NCI-H345 treated with DMSO at 0.1 percent for 48 hours (cell line): ENCODE results near the gene CD37.
"Not testable (repeated sequence)": the region's sequence is repeated elsewhere in the genome, so short reads cannot be mapped to it uniquely, and the experiment has no call there.

Experiments used
- DNase-seq: peaks from one replicate; lab custom pipeline; 2025; ENCODE audit not compliant: unreplicated experiment; lab: John Stamatoyannopoulos, UW

The CD37 gene

GRCh38 chr19:49373174-49373573 is 38.0 kb downstream of the CD37 start:
- not testable (repeated sequence) for DNase-seq

DNA sequence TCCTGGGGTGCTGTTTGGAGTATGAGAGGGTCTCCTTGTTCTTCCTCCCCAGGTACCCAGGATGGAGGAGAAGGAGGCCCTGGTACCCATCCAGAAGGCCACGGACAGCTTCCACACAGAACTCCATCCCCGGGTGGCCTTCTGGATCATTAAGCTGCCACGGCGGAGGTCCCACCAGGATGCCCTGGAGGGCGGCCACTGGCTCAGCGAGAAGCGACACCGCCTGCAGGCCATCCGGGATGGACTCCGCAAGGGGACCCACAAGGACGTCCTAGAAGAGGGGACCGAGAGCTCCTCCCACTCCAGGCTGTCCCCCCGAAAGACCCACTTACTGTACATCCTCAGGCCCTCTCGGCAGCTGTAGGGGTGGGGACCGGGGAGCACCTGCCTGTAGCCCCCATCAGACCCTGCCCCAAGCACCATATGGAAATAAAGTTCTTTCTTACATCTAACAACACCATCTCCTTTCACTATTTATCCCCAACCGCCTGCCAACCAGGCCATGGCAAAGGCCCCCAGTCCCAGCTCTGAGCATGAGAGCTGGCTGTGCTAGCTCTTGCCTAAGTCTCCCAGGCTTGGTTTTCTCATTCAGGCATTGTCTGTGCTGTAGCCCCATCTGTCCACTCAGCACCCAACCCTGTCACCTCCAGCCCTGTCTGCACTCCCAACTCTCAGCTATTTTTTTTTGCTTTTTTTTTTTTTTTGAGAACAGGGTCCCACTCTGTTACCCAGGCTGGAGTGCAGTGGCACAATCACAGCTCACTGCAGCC is 39.6 kb downstream of the CD37 start:
- no peak for DNase-seq

DNA sequence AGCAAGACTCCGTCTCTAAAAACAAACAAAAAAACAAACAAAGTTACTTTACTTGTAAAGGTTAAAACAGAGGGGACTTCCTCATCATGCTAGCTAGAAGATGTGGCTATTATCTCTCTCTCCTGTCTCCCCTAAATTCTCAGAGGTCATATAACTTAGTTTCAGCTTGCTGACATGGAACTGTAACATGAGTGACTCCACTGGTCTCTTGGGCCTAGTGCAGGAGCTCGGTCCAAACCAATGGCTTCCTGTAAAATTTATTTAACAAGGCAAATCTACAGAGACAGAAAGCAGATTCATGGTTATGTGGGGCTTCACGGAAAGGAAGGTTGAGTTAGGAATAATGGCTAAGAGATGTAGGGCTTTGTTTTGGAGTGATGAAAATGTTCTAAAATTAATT is 43.3 kb downstream of the CD37 start:
- DNase-seq: no peak

DNA sequence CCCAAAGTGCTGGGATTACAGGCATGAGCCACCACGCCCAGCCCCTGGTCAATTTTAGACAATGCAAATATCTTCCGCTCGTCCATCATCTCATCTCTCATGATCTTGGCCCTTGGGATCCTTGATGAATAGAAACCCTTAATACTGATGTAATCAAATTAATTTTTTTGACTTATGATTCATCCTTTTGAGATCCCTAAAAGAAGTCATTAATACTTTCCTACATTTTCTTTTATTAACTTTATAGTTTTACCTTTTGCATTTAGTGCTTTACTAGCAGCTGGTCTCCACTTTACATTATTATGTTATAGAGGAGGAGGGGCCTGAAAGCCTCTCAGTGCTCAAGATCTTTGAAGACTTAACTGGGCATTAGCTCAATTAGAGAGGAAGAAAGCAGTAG is 45.2 kb downstream of the CD37 start:
- no peak for DNase-seq

DNA sequence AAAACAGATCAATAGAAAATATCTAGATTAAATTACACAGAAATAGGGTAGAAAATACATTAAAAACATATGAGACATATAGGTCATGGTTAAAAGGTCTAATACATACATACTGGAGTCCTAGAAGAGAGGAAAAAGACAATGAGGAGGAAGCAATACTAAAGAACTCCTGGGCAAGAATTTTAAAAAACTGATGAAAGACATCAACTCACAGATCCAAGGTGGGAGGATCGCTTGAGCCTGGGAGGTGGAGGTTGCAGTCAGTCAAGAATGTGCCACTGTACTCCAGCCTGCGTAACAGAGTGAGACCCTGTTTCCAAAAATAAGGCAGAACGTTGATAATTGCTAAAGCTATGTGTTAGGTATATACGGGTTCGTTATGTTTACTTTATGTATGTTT is 47.4 kb downstream of the CD37 start:
- DNase-seq: no peak

DNA sequence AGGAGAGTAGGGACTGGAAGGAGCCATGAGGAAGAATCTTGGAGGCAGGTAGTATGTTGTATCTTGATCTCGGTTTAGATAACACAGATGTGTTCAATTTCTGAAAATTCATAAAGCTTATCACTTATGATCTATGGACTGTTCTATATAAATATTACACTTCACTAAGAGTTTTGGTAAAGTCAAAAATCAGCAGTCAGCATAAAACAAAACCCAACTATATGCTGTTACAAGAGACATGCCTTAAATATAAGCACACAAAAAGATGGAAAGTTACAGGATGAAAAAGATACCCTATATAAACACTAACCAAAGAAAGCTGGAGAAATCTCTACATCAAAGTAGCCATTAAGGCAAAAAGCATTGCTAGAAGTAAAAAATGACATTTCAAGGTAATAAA is 48.4 kb downstream of the CD37 start:
- no peak for DNase-seq

GRCh38 chr19:49387936-49388372 is 52.7 kb downstream of the CD37 start, which contains the start of gene KASH5:
Gene KASH5, plus strand, starts transcription at chr19:49388249. Its CDS starts 2,635 bp downstream, at chr19:49390884.
- DNase-seq: no peak

DNA sequence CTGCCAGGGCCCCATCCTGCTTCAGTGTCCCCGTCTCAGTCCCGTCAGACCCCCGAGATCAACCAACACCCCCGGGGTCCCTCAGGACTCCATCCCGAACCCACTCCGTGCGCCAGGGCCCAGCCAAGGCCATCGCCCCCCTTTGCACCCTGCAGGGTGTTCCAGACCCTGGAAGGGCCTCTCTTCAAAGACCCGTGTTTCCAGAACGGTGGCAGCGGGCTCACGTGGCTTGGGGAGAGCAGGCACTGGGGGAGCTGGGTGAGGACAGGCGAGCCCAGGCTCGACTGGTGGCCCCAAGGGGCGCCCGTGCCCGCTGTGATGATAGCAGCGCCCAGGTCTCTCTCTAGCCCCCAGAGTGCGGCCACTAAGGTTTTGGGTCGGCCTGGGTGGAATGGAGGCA is 54.2 kb downstream of the CD37 start:
- DNase-seq: no peak
